Activated naive CD8-positive, alpha-beta T cell (primary cell): Measurements from ENCODE around the gene MICAL3.

Source experiments
- H3K27ac Mint-ChIP-seq: one replicate; pipeline ENCODE4 v1.8.0; 2021; ENCODE audit warnings: mixed read lengths
- H3K27me3 Mint-ChIP-seq: one replicate; pipeline ENCODE4 v1.8.0; 2021; ENCODE audit warnings: mixed read lengths
- H3K36me3 Mint-ChIP-seq: one replicate; pipeline ENCODE4 v1.8.0; 2021; ENCODE audit warnings: mixed read lengths
- H3K4me1 Mint-ChIP-seq: one replicate; pipeline ENCODE4 v1.8.0; 2021; ENCODE audit warnings: low read depth, mixed read lengths
- H3K4me3 Mint-ChIP-seq: one replicate; pipeline ENCODE4 v1.8.0; 2021; ENCODE audit warnings: mild to moderate bottlenecking, mixed read lengths
- H3K9me3 Mint-ChIP-seq: one replicate; pipeline ENCODE4 v1.8.0; 2021; ENCODE audit warnings: low read depth, mixed read lengths

MICAL3 gene

GRCh38 chr22:17911887-17912286, 112.5 kb downstream of the MICAL3 start:
- Mint-ChIP-seq H3K27ac (no peak overlapping the region), H3K9me3 (no peaks in the 10 kb centered on the region), H3K27me3 (no peaks in the 10 kb centered on the region), H3K36me3 (no peaks in the 10 kb centered on the region), H3K4me3 (no peak overlapping the region), H3K4me1 (peaks cover 4% of the 10 kb centered on the region)

GRCh38 chr22:17911312-17911705, 113.1 kb downstream of the MICAL3 start:
- no peaks in the 10 kb centered on the region for H3K27me3 Mint-ChIP-seq
- H3K4me3 Mint-ChIP-seq = no peak overlapping the region
- H3K9me3 Mint-ChIP-seq = no peaks in the 10 kb centered on the region
- no peak overlapping the region for H3K27ac Mint-ChIP-seq
- H3K4me1 Mint-ChIP-seq = peaks cover 4% of the 10 kb centered on the region
- no peaks in the 10 kb centered on the region for H3K36me3 Mint-ChIP-seq

DNA sequence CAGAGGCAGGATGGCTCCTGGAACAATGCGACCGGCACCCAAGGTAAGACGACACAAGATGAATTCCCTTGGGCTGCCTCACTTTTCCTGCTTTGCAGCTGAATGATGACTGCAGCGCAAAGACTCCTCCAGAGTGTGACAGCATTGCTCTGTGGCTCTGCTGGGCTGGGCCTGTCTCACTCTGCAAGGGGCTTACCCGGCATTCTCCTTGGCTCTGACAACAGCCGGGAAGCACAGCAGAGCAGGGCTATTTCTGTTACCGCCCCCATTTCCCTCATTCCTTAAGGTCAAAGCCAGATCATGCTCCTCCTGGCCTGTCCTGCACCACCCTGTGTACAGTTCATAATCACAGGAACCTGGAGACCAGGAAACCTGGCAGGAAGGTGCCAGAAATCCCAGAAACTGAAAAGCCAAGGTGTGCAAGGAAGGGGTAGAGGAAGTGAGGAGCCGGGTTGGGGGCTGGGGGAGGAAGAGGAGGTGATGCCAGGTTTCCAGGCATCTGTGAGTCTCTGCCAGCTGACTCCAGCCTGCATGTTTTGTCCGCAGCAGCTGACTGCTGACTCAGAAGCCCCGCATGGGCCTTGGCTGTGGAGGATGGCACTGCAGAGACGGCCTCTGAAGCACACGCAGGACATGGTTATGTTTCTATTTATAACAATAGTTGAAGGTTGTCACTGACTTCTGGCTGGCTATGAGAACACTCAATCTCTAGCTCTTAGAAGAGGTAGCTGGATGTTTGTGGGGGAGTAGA, 113.6 kb downstream of the MICAL3 start:
- H3K4me3 Mint-ChIP-seq = no peak overlapping the region
- no peak overlapping the region for H3K27ac Mint-ChIP-seq
- no peaks in the 10 kb centered on the region for H3K9me3 Mint-ChIP-seq
- peaks cover 4% of the 10 kb centered on the region for H3K4me1 Mint-ChIP-seq
- H3K36me3 Mint-ChIP-seq = no peaks in the 10 kb centered on the region
- no peaks in the 10 kb centered on the region for H3K27me3 Mint-ChIP-seq

GRCh38 chr22:17907748-17908051, 116.7 kb downstream of the MICAL3 start:
- Mint-ChIP-seq H3K36me3 (peaks cover 11% of the 10 kb centered on the region), H3K9me3 (no peaks in the 10 kb centered on the region), H3K4me3 (no peak overlapping the region), H3K27me3 (no peaks in the 10 kb centered on the region), H3K27ac (no peak overlapping the region), H3K4me1 (peaks cover 4% of the 10 kb centered on the region)

DNA sequence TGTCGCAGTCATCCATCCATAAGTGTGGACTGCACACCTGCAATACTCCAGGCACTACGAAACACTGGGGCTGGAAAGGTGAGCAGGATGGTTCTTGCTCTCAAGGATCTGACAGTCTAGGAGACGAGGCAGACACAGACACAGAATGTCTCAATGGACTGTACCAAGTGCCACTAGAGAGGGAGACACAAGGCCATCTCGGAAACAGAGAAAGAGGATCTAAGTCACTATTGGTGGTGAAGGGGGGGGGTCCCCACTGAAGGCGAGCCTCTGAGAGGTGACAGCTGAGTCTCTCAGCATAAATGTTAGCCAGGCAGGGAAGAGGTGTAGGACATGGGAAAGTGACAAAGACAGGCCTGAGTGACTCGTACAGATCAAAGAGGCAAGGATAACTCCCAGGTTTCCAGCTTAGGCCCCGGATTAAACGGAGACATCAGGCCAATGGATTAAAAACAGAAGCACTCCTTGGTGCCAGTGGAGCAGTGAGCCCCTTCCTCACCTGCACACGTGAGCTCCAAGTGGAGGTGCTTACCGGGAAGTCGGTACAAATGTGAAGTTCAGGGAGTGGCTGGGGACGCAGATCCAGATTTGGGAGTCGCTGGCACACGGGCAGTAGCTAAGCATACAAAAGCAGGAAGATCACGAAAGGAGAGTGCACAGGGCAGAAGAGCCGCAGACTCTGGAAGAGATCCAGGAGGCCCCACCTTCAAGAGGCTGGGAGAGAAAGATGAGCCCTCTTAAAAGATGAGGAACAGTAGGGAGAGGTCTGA, 117.2 kb downstream of the MICAL3 start:
- peaks cover 11% of the 10 kb centered on the region for H3K36me3 Mint-ChIP-seq
- H3K4me1 Mint-ChIP-seq = peaks cover 4% of the 10 kb centered on the region
- no peak overlapping the region for H3K27ac Mint-ChIP-seq
- no peaks in the 10 kb centered on the region for H3K27me3 Mint-ChIP-seq
- H3K4me3 Mint-ChIP-seq = no peak overlapping the region
- no peaks in the 10 kb centered on the region for H3K9me3 Mint-ChIP-seq

DNA sequence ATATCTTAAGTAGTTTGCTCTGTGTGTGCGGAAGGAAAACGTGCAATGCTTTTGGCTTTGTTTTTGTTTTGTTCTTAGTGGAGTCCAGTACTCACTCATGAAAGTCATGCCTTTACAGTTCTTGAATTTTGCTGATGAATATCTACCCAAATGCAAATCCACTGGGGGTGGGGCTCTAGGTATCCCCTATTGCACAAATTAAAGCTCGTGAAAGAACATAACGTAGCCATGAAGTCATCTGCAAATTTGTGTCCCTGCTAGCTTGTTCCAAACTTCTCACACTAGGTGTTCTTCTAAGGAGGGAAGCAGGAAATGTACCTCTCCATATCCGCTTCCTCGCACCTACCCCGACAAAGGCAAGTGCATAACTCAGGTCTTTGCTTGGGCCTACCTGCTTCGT, 118.9 kb downstream of the MICAL3 start:
- no peak overlapping the region for H3K27ac Mint-ChIP-seq

DNA sequence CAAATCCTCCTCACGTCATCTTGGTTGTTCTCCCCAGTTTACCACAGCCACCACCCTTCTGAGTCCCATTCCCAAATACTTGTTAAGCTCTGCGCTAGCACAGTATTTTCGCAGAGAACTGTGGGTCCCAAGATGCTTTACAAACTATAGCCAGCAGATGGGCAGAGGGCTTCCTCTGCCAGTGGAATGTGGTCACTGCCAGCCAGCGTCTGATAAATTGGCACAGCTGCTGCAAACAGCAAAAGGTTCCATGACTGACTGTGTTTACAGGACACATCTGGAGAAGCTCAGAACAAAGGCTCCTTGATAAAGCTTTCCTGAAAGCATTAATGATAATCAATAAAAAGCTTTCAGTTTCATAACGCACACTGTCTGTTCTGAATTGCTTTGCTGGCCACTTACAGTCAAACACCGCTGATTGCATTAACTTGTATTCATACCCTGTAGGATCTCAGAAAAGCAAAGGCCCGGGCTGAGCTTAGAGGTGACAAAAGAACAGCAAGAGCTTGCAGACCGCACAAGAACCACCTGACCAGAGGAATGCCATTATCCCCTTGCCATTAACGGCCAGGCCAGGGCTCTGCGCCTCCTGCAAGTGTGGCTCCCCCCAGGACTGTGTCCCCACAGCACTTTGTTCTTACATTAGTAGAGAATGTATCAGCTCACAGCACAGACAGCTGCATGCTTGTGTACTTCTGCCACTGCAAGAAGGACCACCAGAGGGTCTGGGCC, 120.6 kb downstream of the MICAL3 start:
- H3K27me3 Mint-ChIP-seq = no peaks in the 10 kb centered on the region
- no peak overlapping the region for H3K27ac Mint-ChIP-seq
- peaks cover 11% of the 10 kb centered on the region for H3K36me3 Mint-ChIP-seq
- H3K9me3 Mint-ChIP-seq = no peaks in the 10 kb centered on the region
- H3K4me3 Mint-ChIP-seq = no peak overlapping the region
- peaks cover 2% of the 10 kb centered on the region for H3K4me1 Mint-ChIP-seq

More for the DNA sequence above, 118.9 kb downstream of the MICAL3 start:
- Mint-ChIP-seq H3K4me3 (no peak overlapping the region), H3K36me3 (peaks cover 11% of the 10 kb centered on the region), H3K4me1 (no peaks in the 10 kb centered on the region), H3K27me3 (no peaks in the 10 kb centered on the region), H3K9me3 (no peaks in the 10 kb centered on the region)

- H3K4me1 Mint-ChIP-seq = peaks cover 2% of the 10 kb centered on the region
- H3K36me3 Mint-ChIP-seq = peaks cover 11% of the 10 kb centered on the region
- H3K27ac Mint-ChIP-seq = no peak overlapping the region
- no peak overlapping the region for H3K4me3 Mint-ChIP-seq
- H3K27me3 Mint-ChIP-seq = no peaks in the 10 kb centered on the region
- no peaks in the 10 kb centered on the region for H3K9me3 Mint-ChIP-seq
Measured at GRCh38 chr22:17902960-17903359, 121.4 kb downstream of the MICAL3 start.

DNA sequence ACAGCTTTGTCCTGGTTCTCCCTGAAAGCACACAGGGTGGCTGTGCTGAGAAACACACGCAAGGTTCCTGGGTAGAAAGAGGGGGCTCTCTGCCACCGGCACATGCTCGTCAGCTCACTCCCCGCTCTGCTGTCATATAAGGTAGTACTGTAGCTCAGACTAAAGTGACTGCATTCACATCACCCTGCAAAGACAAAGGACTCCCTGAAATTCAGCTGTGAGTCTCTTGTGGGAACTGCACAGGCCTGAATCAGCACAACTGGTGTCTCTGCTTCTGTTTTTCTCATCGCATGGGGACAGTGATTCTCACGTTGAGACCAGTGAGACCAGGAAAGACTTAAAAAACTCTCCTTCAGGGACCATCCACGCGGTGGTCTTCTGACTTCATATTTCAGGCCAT, 126.0 kb downstream of the MICAL3 start:
- H3K4me1 Mint-ChIP-seq = peaks cover 4% of the 10 kb centered on the region
- H3K27me3 Mint-ChIP-seq = no peaks in the 10 kb centered on the region
- H3K4me3 Mint-ChIP-seq = no peak overlapping the region
- peak overlapping the region; percentile 24 for H3K27ac Mint-ChIP-seq
- H3K36me3 Mint-ChIP-seq = peaks cover 5% of the 10 kb centered on the region
- H3K9me3 Mint-ChIP-seq = no peaks in the 10 kb centered on the region

- Mint-ChIP-seq H3K4me1 (peaks cover 4% of the 10 kb centered on the region), H3K36me3 (peaks cover 3% of the 10 kb centered on the region), H3K9me3 (no peaks in the 10 kb centered on the region), H3K4me3 (no peak overlapping the region), H3K27ac (no peak overlapping the region), H3K27me3 (no peaks in the 10 kb centered on the region)
Measured at GRCh38 chr22:17897858-17898257, 126.5 kb downstream of the MICAL3 start.

DNA sequence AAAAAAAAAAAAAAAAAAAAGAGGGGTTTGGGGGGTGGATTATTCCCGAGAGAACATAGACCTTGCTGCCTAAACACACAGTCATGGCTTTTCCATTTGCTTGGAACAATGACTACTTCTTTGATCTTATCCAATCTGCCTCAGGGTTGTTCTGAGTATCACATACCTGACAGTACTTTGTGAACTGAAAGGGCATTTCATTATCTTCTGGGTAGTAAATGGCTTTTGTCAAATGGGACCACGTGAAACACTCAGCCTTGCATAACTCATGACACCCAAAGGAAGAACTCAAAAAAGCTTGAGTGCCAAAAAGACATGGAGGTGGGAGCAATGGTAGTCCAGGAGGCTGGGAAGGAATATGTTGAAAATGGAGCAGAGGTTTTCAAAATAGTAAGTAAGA, 126.9 kb downstream of the MICAL3 start:
- peaks cover 5% of the 10 kb centered on the region for H3K36me3 Mint-ChIP-seq
- H3K27me3 Mint-ChIP-seq = no peaks in the 10 kb centered on the region
- H3K27ac Mint-ChIP-seq = no peak overlapping the region
- H3K9me3 Mint-ChIP-seq = no peaks in the 10 kb centered on the region
- H3K4me3 Mint-ChIP-seq = no peak overlapping the region
- H3K4me1 Mint-ChIP-seq = peaks cover 4% of the 10 kb centered on the region

DNA sequence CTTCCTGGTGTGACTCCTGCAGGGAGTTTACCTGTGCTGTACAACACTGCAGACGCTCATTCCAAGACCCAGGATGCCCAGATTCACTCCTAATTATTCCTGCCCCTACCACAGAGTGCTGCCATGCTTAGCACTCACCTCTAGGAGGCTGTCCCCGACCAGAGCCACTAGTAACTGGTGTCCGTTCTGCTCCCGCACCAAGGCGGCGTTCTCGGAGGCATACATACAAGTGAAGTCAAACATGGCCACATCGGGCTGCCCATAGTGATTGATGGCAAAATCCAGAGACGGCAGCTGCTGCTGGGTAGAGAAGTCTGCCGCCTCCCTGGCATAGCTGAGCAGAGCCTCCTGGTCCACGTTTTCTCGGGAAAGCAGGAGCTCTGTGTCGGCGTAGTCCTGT, 127.8 kb downstream of the MICAL3 start:
- H3K36me3 Mint-ChIP-seq = peaks cover 5% of the 10 kb centered on the region
- no peak overlapping the region for H3K4me3 Mint-ChIP-seq
- no peaks in the 10 kb centered on the region for H3K9me3 Mint-ChIP-seq
- H3K4me1 Mint-ChIP-seq = peaks cover 4% of the 10 kb centered on the region
- no peaks in the 10 kb centered on the region for H3K27me3 Mint-ChIP-seq
- no peak overlapping the region for H3K27ac Mint-ChIP-seq

DNA sequence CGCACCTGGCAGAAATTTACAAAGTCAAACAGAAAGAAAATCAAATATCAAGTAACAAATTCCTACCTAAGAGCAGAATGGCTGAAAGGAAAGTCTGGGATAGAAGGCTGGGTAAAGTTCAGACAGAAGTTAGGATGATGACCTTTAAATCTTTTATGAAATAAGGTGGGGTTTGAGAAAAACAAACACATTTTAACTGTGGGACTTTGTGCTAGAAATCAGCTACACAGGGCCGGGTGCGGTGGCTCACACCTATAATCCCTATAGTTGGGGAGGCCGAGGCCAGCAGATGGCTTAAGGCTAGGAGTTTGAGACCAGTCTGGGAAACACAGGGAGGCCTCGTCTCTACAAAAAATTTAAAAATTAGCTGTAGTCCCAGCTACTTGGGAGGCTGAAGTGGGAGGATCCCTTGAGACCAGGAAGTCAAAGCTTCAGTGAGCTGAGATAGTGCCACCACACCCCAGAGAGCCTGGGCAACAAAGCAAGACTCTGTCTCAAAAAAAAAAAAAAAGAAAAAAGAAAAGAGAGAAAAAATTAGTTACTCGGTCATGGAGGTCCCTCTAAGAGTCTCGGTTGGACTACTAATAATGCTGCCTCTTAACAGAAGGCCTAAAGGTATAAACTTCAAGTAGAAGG, 130.3 kb downstream of the MICAL3 start:
- H3K4me1 Mint-ChIP-seq = peaks cover 3% of the 10 kb centered on the region
- H3K36me3 Mint-ChIP-seq = peaks cover 9% of the 10 kb centered on the region
- no peak overlapping the region for H3K27ac Mint-ChIP-seq
- H3K4me3 Mint-ChIP-seq = no peak overlapping the region
- H3K9me3 Mint-ChIP-seq = no peaks in the 10 kb centered on the region
- no peaks in the 10 kb centered on the region for H3K27me3 Mint-ChIP-seq

GRCh38 chr22:17892376-17892775, 132.0 kb downstream of the MICAL3 start:
- H3K4me3 Mint-ChIP-seq = no peak overlapping the region
- H3K4me1 Mint-ChIP-seq = peaks cover under 1% of the 10 kb centered on the region
- H3K27me3 Mint-ChIP-seq = no peaks in the 10 kb centered on the region
- no peaks in the 10 kb centered on the region for H3K9me3 Mint-ChIP-seq
- H3K27ac Mint-ChIP-seq = no peak overlapping the region
- peaks cover 10% of the 10 kb centered on the region for H3K36me3 Mint-ChIP-seq
